ENCODE measurements around the gene EXOC3L4.

- TF ChIP-seq YY1 (IDR thresholded peaks at IDR 0.05; ENCODE audit: low read depth, low read length) (no peak), POLR2A (IDR thresholded peaks at IDR 0.05; ENCODE audit: control extremely low read depth in 1 of 2, low read depth in 2 of 2, low read length in 2 of 2) (no peak), SUZ12 (IDR thresholded peaks at IDR 0.05; ENCODE audit: low read length) (no peak), EZH2 (IDR thresholded peaks at IDR 0.05; ENCODE audit: low read depth, low read length, severe bottlenecking) (no peak), TBP (IDR thresholded peaks at IDR 0.05; ENCODE audit: low read depth, low read length) (no peak), CTCF (IDR thresholded peaks at IDR 0.05; ENCODE audit: control extremely low read depth in 1 of 3, insufficient read depth in 1 of 3, low read depth in 1 of 3, low read length in 3 of 3) (no peak), JUN (IDR thresholded peaks at IDR 0.05; ENCODE audit: low read depth, low read length) (no peak), POLR2AphosphoS5 (IDR thresholded peaks at IDR 0.05; ENCODE audit: low read depth, low read length) (no peak), CREB1 (IDR thresholded peaks at IDR 0.05) (no peak)
These were observed 18.8 kb downstream of the EXOC3L4 start for GRCh38 chr14:103113303-103113702.

Data from H1 (cell line).